HepG2 (cell line): ENCODE results near the gene SMAP1.

ENCODE experiments used
- KIAA2018 ChIP-seq: sonication (generic); formaldehyde crosslinking; IDR thresholded peaks from 2 replicates; pipeline ENCODE4 v1.5.0; 2020; ENCODE audit warnings: mild to moderate bottlenecking, missing genetic modification reagents, borderline replicate concordance
- MAFK ChIP-seq, 2 experiments: IDR thresholded peaks in 1 of 2; conservative IDR thresholded peaks in 1 of 2; 2 replicates each; pipeline ENCODE4 v1.6.1; 2011; ENCODE audit warnings: improper control_type of control experiment in 2 of 2, low read length in 2 of 2
- MAX ChIP-seq: IDR thresholded peaks from 2 replicates; pipeline ENCODE4 v1.6.1; 2012; ENCODE audit warnings: inconsistent platforms
- POGK ChIP-seq: sonication (generic); formaldehyde crosslinking; conservative IDR thresholded peaks from 2 replicates; pipeline ENCODE4 v1.8.0; 2022; ENCODE audit warnings: mild to moderate bottlenecking, moderate library complexity, missing genetic modification reagents
- SMARCC2 ChIP-seq: fragments of 450-650 bp; IDR thresholded peaks from 2 replicates; pipeline ENCODE4 v1.6.1; 2017; ENCODE audit warnings: antibody characterized with exemption, mild to moderate bottlenecking
- SMC3 ChIP-seq: IDR thresholded peaks from 2 replicates; pipeline ENCODE4 v1.6.1; 2011; ENCODE audit warnings: low read length, improper control_type of control experiment

GRCh38 chr6:70652216-70652615, 15.5 kb upstream of the SMAP1 start:
- no peak for TF ChIP-seq POGK
- no peak for TF ChIP-seq SMC3
- no peak for TF ChIP-seq KIAA2018
- no peak for TF ChIP-seq MAFK (conservative IDR thresholded peaks at IDR 0.05 in 1 of 2, IDR thresholded peaks at IDR 0.05 in 1 of 2; ENCODE audit: low read length in 2 of 2)
- no peak for TF ChIP-seq MAX
- no peak for TF ChIP-seq SMARCC2
